KOPT-K1 (cell line): ENCODE results near the gene ABCD1.
"Not testable (repeated sequence)": the region's sequence is repeated elsewhere in the genome, so short reads cannot be mapped to it uniquely, and the experiment has no call there.

Experiments
- H3K27ac ChIP-seq: fragments of 200-600 bp; sonication (generic); 2 replicates; pipeline ENCODE4 v1.5.1; 2016; ENCODE audit warnings: antibody characterized with exemption, mild to moderate bottlenecking, low read depth, low read length; ENCODE audit not compliant: poor library complexity, severe bottlenecking
- H3K36me3 ChIP-seq: fragments of 200-600 bp; sonication (generic); 2 replicates; pipeline ENCODE4 v1.5.1; 2017; ENCODE audit warnings: antibody characterized with exemption, mild to moderate bottlenecking, low read length, moderate library complexity; ENCODE audit not compliant: insufficient read depth
- H3K9me3 ChIP-seq: fragments of 200-600 bp; sonication (generic); 2 replicates; pipeline ENCODE4 v1.5.1; 2017; ENCODE audit warnings: antibody characterized with exemption, low read length, mild to moderate bottlenecking; ENCODE audit not compliant: insufficient read depth, poor library complexity, severe bottlenecking

The ABCD1 gene

DNA sequence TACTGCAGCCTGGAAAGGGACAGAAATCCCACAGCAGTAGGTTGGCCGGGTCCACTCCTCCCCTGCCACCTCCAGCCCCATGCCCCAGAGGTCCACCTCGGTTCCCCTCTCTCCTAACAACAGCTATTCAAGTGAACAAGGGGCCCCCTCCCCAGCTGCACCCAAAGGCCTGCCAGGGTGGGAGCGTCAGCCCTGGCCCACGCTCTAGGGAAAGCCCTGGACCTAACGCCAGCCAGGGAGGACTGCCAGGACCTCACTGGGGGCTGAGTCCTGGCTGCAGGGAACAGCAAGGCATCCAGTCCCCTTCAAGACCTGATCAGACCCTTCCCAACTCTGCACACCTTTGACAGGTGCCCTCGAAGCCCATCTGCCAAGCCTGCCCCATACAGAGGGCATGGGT is 23.7 kb upstream of the ABCD1 start:
- H3K36me3 ChIP-seq = peaks cover 63% of the 10 kb centered on the region

DNA sequence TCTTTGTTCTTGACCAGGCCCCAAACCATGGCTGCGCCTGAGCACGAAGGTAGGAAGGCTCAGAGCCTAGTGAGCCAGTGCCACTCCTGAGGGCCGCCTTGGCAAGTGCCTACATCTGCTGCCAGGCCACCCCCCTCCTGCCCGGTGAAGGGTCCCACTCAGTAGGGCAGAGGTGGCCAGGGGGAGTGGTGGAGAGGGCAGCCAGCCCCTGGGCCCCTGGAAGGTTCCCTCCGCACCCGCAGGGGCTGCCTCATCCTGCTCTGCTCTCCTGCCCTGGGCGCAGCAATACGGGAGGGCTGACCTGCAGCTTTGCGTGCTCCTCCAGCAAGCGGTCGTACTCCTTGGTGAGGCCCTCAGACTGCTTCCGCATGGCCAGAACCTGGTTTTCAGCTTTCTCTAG is 22.9 kb upstream of the ABCD1 start:
- H3K9me3 ChIP-seq = no peaks in the 10 kb centered on the region
- peaks cover 69% of the 10 kb centered on the region for H3K36me3 ChIP-seq
- no peak overlapping the region for H3K27ac ChIP-seq

More for the DNA sequence above, 23.7 kb upstream of the ABCD1 start:
- H3K9me3 ChIP-seq = no peaks in the 10 kb centered on the region
- no peak overlapping the region for H3K27ac ChIP-seq

DNA sequence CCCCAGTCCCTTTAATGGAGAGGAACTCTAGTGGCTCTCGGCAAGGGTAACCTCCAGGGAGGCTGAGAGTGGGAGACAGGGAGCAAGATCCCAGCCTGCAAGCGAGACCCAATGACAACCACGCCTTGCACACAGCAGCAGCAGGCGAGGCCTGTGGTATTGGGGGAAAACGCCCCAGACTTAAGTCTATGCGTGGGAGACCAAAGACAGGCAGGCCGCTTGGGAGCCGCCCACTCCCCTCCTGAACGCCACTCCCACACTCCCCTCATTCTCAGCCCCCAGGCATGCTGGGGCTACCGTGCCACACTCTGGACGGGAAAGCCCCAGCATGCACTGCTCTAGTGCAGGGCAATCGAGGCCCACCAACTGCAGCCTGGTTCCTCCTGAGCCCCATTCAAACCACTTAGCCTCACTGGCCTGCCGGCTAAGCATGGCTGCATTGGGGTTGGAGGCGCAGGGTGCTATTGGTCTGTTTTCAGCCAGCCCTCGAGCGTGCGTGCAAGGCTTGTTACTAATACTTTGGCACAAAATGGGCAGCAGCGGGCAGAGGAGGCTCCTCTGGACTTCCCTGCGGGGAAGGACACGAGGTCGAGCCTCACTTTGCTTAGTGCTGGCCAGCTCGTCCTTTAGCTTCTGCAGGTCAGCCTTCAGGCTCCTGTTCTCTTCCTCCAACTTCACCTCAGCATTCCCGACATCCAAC is 22.2 kb upstream of the ABCD1 start:
- H3K9me3 ChIP-seq = no peaks in the 10 kb centered on the region

DNA sequence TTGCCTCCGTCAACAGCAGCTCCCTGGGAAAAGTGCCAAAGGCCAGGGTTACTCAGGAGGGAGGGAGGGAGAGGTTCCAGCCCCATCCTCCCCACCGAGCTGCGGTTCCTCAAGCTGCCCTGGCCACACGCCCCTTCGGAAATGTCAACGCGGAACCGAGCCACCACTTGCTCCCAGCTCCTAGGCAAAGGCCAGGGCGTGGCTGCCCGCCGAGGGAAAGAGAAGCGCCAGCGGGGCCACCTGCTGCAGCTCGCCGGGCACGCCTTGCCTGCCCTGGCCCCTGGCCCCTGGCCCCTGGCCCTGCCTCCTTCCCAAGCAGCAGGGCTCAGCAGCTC is 21.7 kb upstream of the ABCD1 start:
- Histone ChIP-seq H3K36me3 (peaks cover 73% of the 10 kb centered on the region), H3K27ac (no peak overlapping the region), H3K9me3 (no peaks in the 10 kb centered on the region)

More for the DNA sequence above, 22.2 kb upstream of the ABCD1 start:
- Histone ChIP-seq H3K27ac (no peak overlapping the region), H3K36me3 (peaks cover 73% of the 10 kb centered on the region)

DNA sequence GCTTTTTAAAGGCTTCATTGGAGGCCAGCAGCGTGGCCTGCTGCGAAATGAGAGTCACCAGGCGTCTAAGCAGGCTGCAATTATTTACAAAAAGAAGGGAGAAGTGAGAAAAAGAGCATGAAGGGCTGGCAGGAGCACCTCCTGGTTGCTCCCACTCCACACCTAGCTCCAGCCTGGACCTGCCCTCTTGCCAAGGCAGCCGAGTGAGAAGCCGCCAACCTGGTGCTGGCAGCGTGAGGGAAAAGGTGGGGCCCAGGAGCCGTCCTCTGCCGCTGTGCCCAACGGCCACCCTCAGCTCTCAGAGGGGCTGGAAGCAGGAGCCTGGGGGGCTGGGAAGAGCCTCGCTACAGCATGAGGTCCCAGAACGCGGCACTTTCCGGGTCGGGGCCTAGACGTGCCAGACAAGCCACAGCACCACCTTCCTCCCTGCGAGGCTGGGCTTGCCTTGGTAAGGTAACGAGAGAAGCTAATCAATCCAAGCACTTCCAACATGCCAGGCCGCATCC is 20.6 kb upstream of the ABCD1 start:
- H3K27ac ChIP-seq = no peak overlapping the region
- H3K36me3 ChIP-seq = peaks cover 74% of the 10 kb centered on the region

DNA sequence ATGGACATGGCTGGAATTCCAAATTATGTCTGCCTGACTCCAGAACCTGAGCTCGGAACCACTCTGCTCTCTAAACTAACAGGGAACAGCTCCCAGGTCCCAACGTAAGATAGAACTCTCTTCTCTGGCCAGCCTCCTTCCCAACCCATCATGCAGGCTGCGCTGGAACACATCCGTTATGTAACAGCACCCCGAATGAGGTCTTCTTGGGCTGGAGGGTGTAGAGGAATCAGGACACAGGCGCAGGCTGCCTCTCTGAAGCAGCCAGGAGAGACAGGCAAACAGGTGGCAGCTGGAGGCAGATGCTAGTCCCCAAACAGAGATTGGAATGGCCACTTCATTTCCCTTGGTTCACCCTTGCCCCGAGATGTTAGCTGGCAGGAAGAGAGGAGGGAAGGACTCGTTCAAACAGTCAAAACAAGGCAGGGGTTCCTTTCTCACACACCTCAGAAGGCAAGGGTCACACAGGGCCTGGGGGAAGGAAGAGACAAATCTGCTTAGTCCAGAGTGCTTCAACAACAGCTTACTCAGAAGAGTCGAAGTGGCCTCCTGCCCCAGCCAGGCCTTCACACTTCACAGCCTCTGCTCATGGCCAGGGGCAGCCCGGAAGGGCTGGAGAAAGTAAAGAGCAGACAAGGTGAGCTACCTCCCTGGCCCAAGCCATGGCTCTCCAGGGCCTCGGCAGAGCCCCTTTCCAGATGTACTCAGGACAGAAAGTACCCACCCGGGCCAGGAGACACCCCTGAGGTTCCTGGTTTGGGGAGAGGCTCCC is 19.8 kb upstream of the ABCD1 start:
- not testable (repeated sequence) for H3K27ac ChIP-seq, H3K9me3 ChIP-seq
- peaks cover 79% of the 10 kb centered on the region for H3K36me3 ChIP-seq

More for the DNA sequence above, 20.6 kb upstream of the ABCD1 start:
- H3K9me3 ChIP-seq = no peaks in the 10 kb centered on the region

DNA sequence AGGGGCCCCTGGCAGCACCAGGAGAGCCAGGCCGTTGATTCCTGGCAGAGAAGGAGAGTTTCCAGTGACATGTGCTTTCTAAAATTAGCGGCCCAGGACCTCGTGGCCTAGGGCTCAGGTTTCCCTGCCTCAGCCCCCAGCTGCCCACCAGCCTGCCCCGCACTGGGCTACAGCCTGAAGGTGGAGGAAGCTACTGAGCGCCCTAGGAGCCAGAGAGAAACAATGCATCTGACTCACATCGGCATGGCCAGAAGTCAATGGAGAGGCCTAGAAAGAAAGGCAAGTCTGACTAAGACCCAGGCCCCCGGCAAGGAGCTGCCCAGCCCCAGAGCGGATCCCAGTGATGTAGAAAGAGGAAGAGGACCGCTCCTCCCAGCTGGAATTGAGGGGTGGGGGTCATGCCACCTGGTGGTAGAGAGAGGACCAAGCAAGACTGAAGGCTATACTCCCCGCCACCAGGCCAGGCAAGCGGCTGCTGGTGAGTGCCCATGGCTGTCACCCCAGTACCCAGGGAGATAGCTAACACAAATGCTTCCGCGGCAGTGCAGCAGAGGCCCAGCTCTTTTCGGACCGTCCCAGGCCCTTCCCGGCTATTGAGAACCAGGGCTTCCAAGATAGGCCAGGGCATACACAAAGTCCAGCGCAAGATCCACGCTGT is 19.1 kb upstream of the ABCD1 start:
- H3K36me3 ChIP-seq = peaks cover 86% of the 10 kb centered on the region
- H3K27ac ChIP-seq, H3K9me3 ChIP-seq: not testable (repeated sequence)

DNA sequence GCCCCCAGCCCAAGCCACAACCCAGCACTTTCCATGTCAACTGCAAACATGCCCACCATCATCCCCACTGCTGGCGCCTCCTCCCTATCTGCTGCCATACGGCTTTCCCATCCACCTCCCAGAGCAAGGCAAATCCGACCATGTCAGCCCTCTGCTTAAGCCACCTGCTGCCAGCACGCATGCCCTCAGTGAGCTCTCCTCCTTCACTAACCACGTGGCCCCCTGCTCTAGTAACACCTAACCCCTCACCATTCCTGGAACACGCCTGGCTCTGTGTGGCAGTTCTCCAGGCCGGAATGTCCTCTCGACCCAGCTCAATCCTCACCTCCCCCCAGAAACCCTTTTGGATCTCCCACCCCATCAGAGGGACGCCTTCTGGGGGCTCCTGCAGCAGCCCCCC is 17.9 kb upstream of the ABCD1 start:
- peaks cover 88% of the 10 kb centered on the region for H3K36me3 ChIP-seq
- H3K27ac ChIP-seq = no peak overlapping the region
- H3K9me3 ChIP-seq = no peaks in the 10 kb centered on the region

DNA sequence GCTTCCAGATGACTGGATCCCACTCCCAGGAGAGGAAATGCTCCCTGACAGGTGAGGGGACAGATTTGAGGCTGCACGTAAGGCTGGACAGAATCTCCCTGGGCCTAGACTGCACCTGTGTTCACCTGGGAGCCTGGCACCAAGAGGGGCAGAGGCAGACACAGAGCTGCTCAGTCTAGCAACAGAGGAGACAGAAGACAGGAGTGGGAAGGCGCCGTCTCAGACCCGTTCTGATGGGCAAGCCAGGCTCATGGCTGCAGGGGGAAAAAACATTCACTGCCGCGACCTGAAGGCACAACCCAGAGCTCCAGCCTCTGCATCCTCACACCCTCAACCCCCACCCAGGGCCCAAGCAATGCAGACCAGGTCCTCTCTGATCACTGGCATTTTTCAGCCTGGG is 17.2 kb upstream of the ABCD1 start:
- Histone ChIP-seq H3K27ac (no peak overlapping the region), H3K9me3 (no peaks in the 10 kb centered on the region), H3K36me3 (peaks cover 84% of the 10 kb centered on the region)

DNA sequence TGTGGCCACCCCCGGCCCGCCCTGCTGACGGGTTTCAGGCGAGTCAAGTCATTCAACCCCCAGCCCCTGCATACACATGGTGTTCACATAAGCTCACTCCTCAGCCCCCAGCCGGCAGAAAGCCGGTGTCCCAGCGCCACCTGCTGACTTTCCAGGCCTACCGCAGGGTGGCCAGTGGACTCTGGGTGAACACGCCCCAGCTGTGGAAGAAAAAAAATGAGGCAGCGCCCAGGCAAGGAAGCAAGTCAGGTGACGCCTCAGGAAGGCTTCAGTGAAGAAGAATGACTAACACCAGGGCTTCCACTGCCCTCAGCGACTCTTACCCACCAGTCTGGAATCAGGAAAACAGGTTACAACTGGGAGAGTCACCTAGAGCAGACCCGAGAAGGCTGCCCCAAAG is 16.2 kb upstream of the ABCD1 start:
- Histone ChIP-seq H3K36me3 (peaks cover 84% of the 10 kb centered on the region), H3K27ac (no peak overlapping the region), H3K9me3 (no peaks in the 10 kb centered on the region)

DNA sequence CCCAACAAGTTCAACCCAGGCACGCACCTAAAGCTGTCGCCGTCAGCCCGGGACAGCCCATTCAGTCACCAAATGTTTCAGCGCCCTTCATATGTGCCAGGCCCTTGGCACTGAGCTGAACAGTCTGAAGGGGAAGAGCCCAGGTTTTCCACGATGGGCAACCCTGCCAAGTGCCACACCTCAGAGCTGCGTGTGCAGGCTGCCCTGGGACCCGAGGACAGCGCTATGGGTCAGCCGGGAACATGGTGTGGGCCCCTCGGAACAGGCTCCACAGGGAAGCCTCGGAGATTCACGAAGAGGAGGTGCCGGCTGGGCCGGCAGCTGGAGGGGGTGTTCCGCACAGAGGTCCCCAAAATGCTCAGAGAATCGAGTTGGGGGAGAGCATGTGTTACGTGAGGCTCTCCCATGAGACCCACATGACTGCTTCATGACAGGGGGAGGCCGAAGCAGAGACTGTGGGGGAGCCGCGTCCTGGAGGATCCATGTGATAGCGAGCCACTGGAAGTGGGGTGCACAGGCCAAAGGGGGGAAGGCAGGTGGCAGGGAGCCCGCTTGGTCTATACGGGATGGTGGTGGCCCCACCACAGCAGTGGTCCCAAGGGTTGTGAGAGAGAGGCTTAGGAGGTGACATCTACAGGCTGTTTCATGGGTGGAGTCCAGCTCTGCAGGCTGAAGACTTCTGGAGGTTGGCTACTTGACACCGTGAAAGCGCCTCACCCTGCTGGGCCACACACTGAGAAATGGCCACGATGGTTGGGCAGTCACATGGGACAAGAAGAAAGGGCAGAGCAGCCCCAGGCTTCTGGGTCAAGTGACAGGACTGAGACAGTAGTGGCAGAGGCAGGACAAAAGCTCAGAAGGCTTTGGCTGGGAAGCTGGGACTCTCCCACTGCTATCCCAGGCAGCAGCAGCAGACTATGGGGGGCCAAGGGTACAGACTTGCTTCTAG is 14.7 kb upstream of the ABCD1 start:
- no peaks in the 10 kb centered on the region for H3K9me3 ChIP-seq
- H3K27ac ChIP-seq = no peak overlapping the region
- peaks cover 85% of the 10 kb centered on the region for H3K36me3 ChIP-seq

DNA sequence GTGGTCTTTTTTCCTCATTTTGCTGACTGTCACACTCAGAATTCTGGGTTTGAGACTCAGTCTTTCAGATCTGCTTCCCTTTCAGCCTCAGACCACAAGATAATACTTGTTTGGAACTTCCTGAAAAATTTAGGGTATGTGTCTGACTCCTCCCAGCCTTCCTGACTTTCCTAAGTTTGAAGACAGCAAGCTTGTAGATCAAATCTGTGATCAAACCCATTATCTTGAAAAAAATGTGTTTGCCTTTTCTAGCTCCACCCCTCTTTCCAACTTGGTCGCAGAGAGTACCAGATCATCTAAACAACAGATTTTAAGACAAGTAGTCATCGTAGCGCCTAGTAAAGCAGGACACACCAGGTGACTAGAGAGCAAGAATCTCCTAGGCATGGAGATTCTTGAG is 10.4 kb upstream of the ABCD1 start:
- H3K27ac ChIP-seq = no peak overlapping the region
- H3K9me3 ChIP-seq = no peaks in the 10 kb centered on the region
- H3K36me3 ChIP-seq = peaks cover 94% of the 10 kb centered on the region

DNA sequence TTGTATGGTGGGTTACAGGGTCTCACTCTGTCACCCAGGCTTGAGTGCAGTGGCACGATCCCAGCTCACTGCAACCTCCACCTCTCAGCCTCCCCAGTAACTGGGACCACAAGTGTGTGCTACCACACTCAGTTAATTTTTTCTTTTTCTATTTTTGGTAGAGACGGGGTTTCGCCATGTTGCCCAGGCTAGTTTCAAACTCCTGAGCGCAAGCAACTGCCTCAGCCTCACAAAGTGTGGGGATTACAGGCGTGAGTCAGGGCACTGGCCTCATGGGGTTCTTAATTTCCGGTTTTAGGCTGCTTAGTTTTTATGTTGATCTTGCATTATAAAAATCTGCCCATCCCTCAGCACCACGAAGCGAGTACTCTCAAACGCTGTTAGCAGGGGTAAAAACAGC is 7.2 kb upstream of the ABCD1 start:
- no peaks in the 10 kb centered on the region for H3K9me3 ChIP-seq
- peaks cover 95% of the 10 kb centered on the region for H3K36me3 ChIP-seq
- no peak overlapping the region for H3K27ac ChIP-seq

DNA sequence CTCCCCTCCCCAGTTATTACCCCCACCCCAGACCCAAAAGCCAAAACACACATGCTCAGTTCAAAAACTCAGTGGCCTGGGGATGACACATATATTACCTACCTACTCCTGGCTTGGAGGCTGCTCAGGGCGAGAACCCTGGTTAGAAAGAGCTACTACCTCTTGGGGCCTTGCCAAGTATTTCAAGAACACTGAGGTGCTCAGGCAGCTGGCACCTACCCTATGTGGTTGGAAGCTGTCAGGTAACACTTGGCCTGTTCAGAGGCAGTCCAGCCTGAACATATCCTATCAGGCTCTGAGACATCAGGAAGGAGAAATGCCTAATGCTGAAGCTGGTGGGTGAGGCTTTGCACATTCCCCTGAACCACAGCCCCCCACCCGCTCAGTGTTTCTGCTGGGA is 5.4 kb upstream of the ABCD1 start:
- H3K27ac ChIP-seq = no peak overlapping the region
- H3K9me3 ChIP-seq = no peaks in the 10 kb centered on the region
- peaks cover 83% of the 10 kb centered on the region for H3K36me3 ChIP-seq
